K562 treated with DMSO at 1 percent for 48 hours (cell line): ENCODE results near the gene NUDT11. TPM values are rescaled to one million over a fixed set of nuclear protein-coding genes. Genes with fewer than 3 reads are reported as not detected.

ENCODE experiments used
- total RNA-seq: library from RNA; unstranded; fragments of 300-600 nt; gene quantifications from 2 replicates; pipeline ENCODE4 v1.2.3, GENCODE V29; 2022; ENCODE audit warnings: low replicate concordance; ENCODE audit errors: extremely low read depth

NUDT11 gene
- not detected in 2 replicates for total RNA-seq

GRCh38 chrX:51496501-51497291 lies at the start of gene NUDT11:
TSS of gene NUDT11 (minus strand) at chrX:51496592. CDS start at chrX:51496444, 148 bp downstream.

Other genes with a start within 250 kb of the NUDT11 start
- not detected in 2 replicates for gene NUDT10, start 163.8 kb downstream of the NUDT11 start, total RNA-seq
- not detected in 2 replicates for gene CENPVL3, start 122.3 kb upstream of the NUDT11 start, total RNA-seq
- gene CENPVL2, start 186.2 kb upstream of the NUDT11 start, total RNA-seq = not detected in 2 replicates
- gene CENPVL1, start 213.9 kb upstream of the NUDT11 start, total RNA-seq = not detected in 2 replicates
- gene GSPT2, start 246.8 kb upstream of the NUDT11 start, total RNA-seq = not detected in 2 replicates